ENCODE results near the gene TRMU. TPM values are rescaled to one million over a fixed set of nuclear protein-coding genes. Genes with fewer than 3 reads are reported as not detected.

Gene TRMU
- total RNA-seq, 2 donors from 2014 or later: 21.2 to 27.2 TPM

- intact Hi-C loops (cut with DNase I): no loop called here
- no peak for DNase-seq (ENCODE audit: low spot score)
Measured at GRCh38 chr22:46352276-46352675, 16.8 kb downstream of the TRMU start.

GRCh38 chr22:46352691-46353386, 17.3 kb downstream of the TRMU start:
- DNase-seq (ENCODE audit: low spot score): no peak
- intact Hi-C loops (cut with DNase I): no loop called here

- no peak for DNase-seq (ENCODE audit: low spot score)
- intact Hi-C loops (cut with DNase I): no loop called here
Measured at GRCh38 chr22:46353483-46354105, 18.1 kb downstream of the TRMU start.

GRCh38 chr22:46354176-46354992, 18.9 kb downstream of the TRMU start:
- intact Hi-C loops (cut with DNase I): no loop called here
- no peak for DNase-seq (ENCODE audit: low spot score)

GRCh38 chr22:46354993-46355305, 19.4 kb downstream of the TRMU start:
- intact Hi-C loops (cut with DNase I): loop anchor here in 1 of 2 donors (5.0 kb wide), 1 partner anchor 187 kb away; no protein-coding TSS in a partner anchor
- DNase-seq (ENCODE audit: low spot score): no peak

- DNase-seq (ENCODE audit: low spot score): peak; percentile 88
Measured at GRCh38 chr22:46355369-46355995, 20.0 kb downstream of the TRMU start.

GRCh38 chr22:46355996-46356471, 20.5 kb downstream of the TRMU start:
- DNase-seq (ENCODE audit: low spot score): no peak
- intact Hi-C loops (cut with DNase I): loop anchor here in 1 of 2 donors (5.0 kb wide), 1 partner anchor 186 kb away; no protein-coding TSS in a partner anchor

More at GRCh38 chr22:46355369-46355995, 20.0 kb downstream of the TRMU start:
- intact Hi-C loops (cut with DNase I): loop anchor here in 1 of 2 donors (5.0 kb wide), 1 partner anchor 187 kb away; no protein-coding TSS in a partner anchor

- intact Hi-C loops (cut with DNase I): loop anchor here in 1 of 2 donors (5.0 kb wide), 1 partner anchor 186 kb away; no protein-coding TSS in a partner anchor
- no peak for DNase-seq (ENCODE audit: low spot score)
Measured at GRCh38 chr22:46356496-46357480, 21.3 kb downstream of the TRMU start.

- intact Hi-C loops (cut with DNase I): loop anchor here in 1 of 2 donors (5.0 kb wide), 1 partner anchor 184 kb away; no protein-coding TSS in a partner anchor
Measured at GRCh38 chr22:46357711-46358520, 22.4 kb downstream of the TRMU start.

GRCh38 chr22:46358766-46359165, 23.3 kb downstream of the TRMU start:
- intact Hi-C loops (cut with DNase I): loop anchor here in 1 of 2 donors (5.0 kb wide), 1 partner anchor 184 kb away; no protein-coding TSS in a partner anchor
- no peak for DNase-seq (ENCODE audit: low spot score)

More at GRCh38 chr22:46357711-46358520, 22.4 kb downstream of the TRMU start:
- no peak for DNase-seq (ENCODE audit: low spot score)

GRCh38 chr22:46359362-46359761, 23.8 kb downstream of the TRMU start:
- intact Hi-C loops (cut with DNase I): loop anchor here in 1 of 2 donors (5.0 kb wide), 1 partner anchor 183 kb away; no protein-coding TSS in a partner anchor
- no peak for DNase-seq (ENCODE audit: low spot score)

GRCh38 chr22:46360097-46360496, 24.6 kb downstream of the TRMU start:
- no peak for DNase-seq (ENCODE audit: low spot score)
- intact Hi-C loops (cut with DNase I): no loop called here

GRCh38 chr22:46360891-46361290, 25.4 kb downstream of the TRMU start:
- DNase-seq (ENCODE audit: low spot score): no peak
- intact Hi-C loops (cut with DNase I): no loop called here

- no peak for DNase-seq (ENCODE audit: low spot score)
- intact Hi-C loops (cut with DNase I): loop anchor here in 1 of 2 donors (2.0 kb wide), 1 partner anchor 771 kb away; no protein-coding TSS in a partner anchor
Measured at GRCh38 chr22:46361826-46362202, 26.3 kb downstream of the TRMU start.

- peak; percentile 80 for DNase-seq (ENCODE audit: low spot score)
- intact Hi-C loops (cut with DNase I): loop anchor here in 1 of 2 donors (2.0 kb wide), 1 partner anchor 772 kb away; no protein-coding TSS in a partner anchor
Measured at GRCh38 chr22:46362203-46362933, 26.9 kb downstream of the TRMU start.

- intact Hi-C loops (cut with DNase I): loop anchor here in 1 of 2 donors (2.0 kb wide), 1 partner anchor 772 kb away; no protein-coding TSS in a partner anchor
- DNase-seq (ENCODE audit: low spot score): no peak
Measured at GRCh38 chr22:46362934-46363515, 27.5 kb downstream of the TRMU start.

Measured in posterior vena cava (tissue), 2 donors.